Skeletal muscle satellite cell (primary cell): Measurements from ENCODE around the gene USB1. TPM values are rescaled to one million over a fixed set of nuclear protein-coding genes. Genes with fewer than 3 reads are reported as not detected.

Experiments
- H3K27me3 ChIP-seq: 2 replicates; pipeline ENCODE4 v1.7.0; 2013; ENCODE audit warnings: low read length; ENCODE audit not compliant: control insufficient read depth, insufficient read depth
- H3K36me3 ChIP-seq: 2 replicates; pipeline ENCODE4 v1.7.0; 2013; ENCODE audit warnings: mild to moderate bottlenecking, control low read depth, low read length; ENCODE audit not compliant: insufficient read depth
- H3K4me1 ChIP-seq: 2 replicates; pipeline ENCODE4 v1.7.0; 2013; ENCODE audit warnings: low read length; ENCODE audit not compliant: control insufficient read depth, insufficient read depth
- H3K4me2 ChIP-seq: 2 replicates; pipeline ENCODE4 v1.7.0; 2013; ENCODE audit warnings: mild to moderate bottlenecking, low read length
- H3K4me3 ChIP-seq: 2 replicates; pipeline ENCODE4 v1.7.0; 2013; ENCODE audit warnings: low read length
- H3K9ac ChIP-seq: 2 replicates; pipeline ENCODE4 v1.7.0; 2013; ENCODE audit warnings: mild to moderate bottlenecking, low read depth, low read length, moderate library complexity
- H3K9me3 ChIP-seq: replicated peaks from 2 replicates; pipeline ENCODE4 v1.7.0; 2013; ENCODE audit warnings: mild to moderate bottlenecking, control low read depth, low read length
- total RNA-seq: library from RNA; depleted of rRNA; stranded (reverse); fragments of >200 nt; gene quantifications from 2 replicates; pipeline ENCODE4 v1.2.3, GENCODE V29; 2012; rRNA removed

The USB1 gene, protein sequence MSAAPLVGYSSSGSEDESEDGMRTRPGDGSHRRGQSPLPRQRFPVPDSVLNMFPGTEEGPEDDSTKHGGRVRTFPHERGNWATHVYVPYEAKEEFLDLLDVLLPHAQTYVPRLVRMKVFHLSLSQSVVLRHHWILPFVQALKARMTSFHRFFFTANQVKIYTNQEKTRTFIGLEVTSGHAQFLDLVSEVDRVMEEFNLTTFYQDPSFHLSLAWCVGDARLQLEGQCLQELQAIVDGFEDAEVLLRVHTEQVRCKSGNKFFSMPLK
- 31.7 and 37.0 TPM in 2 replicates for total RNA-seq

- Histone ChIP-seq H3K4me1 (peaks cover 37% of the 10 kb centered on the region), H3K27me3 (no peaks in the 10 kb centered on the region), H3K9ac (peak within 1 kb of the TSS; percentile 94), H3K9me3 (no peaks in the 10 kb centered on the region), H3K4me3 (peak within 1 kb of the TSS; percentile 87), H3K36me3 (peaks cover 37% of the 10 kb centered on the region), H3K4me2 (peak within 1 kb of the TSS; percentile 100)
These were observed at the start of gene USB1 for GRCh38 chr16:58000706-58001676. Gene USB1 (plus strand): TSS chr16:58001407. CDS start chr16:58001484, 77 bp downstream.

- no peaks in the 10 kb centered on the region for H3K36me3 ChIP-seq
- peaks cover 31% of the 10 kb centered on the region for H3K27me3 ChIP-seq
- no peak overlapping the region for H3K4me2 ChIP-seq
- H3K4me3 ChIP-seq, result no peak overlapping the region
- H3K4me1 ChIP-seq, result peaks cover 5% of the 10 kb centered on the region
- no peaks in the 10 kb centered on the region for H3K9me3 ChIP-seq
- H3K9ac ChIP-seq, result no peak overlapping the region
These were observed 48.3 kb upstream of the USB1 start for GRCh38 chr16:57952909-57953308.

- peaks cover 28% of the 10 kb centered on the region for H3K27me3 ChIP-seq
- no peak overlapping the region for H3K4me2 ChIP-seq
- no peak overlapping the region for H3K4me3 ChIP-seq
- H3K9me3 ChIP-seq, result no peaks in the 10 kb centered on the region
- H3K4me1 ChIP-seq, result peaks cover 5% of the 10 kb centered on the region
- H3K36me3 ChIP-seq, result no peaks in the 10 kb centered on the region
- H3K9ac ChIP-seq, result no peak overlapping the region
These were observed 47.4 kb upstream of the USB1 start for GRCh38 chr16:57953857-57954256.

DNA sequence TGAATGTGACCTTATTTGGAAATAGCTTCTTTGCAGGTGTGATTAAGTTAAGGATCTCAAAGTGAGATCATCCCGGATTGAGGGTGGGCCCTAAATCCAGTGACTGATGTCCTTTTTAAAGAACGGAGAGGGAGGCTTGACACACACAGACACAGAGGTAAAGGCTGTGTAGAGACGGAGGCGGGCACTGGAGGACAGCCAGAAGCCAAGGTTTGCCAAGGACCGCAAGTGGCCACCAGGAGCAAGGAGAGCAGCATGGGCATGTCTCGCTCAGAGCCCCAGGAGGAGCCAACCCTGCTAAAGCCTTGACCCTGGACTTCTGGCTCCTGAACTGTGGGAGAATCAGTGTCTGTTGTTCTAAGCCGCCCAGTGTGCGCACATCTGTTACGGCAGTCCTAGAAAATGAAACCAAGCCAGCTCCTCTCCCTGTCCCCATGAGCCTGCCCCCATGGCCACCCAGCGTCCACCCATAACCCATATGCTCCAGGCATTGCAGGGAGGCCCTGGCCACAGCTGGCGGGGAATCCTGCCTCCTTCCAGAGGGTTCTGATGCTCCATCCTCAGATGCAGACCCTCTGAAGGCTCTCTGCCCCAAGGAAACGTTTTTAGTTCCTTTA, 45.5 kb upstream of the USB1 start:
- Histone ChIP-seq H3K9ac (no peak overlapping the region), H3K9me3 (no peaks in the 10 kb centered on the region), H3K4me1 (peaks cover 5% of the 10 kb centered on the region), H3K4me2 (peak overlapping the region; percentile 70), H3K4me3 (peak overlapping the region; percentile 17), H3K27me3 (peaks cover 26% of the 10 kb centered on the region), H3K36me3 (no peaks in the 10 kb centered on the region)

DNA sequence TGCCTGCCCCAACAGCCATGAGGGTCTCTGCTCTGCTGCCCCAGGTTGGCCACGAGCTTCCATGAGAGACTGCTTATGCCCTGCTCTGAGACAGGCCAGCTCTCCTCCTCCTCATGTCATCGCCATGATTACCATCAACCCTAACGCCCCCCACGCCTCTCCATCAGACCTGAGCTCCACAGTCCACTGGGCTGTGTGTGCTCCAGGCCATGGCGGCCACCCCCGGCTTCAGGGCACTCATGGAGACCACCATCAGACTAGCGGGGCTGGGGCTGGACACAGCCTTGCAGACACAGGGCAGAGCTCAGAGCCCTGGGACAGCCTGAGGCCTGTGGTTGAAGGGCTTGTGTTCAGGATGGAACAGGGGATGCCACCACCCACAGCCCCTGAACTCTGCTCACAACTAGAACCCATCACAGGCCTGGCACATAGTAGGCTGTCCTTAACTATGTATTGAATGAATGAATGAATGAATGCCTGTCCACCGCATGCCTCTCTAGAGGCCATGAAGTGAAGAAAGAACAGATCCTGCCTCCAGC, 44.9 kb upstream of the USB1 start:
- H3K27me3 ChIP-seq, result peaks cover 27% of the 10 kb centered on the region
- H3K9ac ChIP-seq, result no peak overlapping the region
- peaks cover 5% of the 10 kb centered on the region for H3K4me1 ChIP-seq
- H3K36me3 ChIP-seq, result no peaks in the 10 kb centered on the region
- H3K4me2 ChIP-seq, result no peak overlapping the region
- no peaks in the 10 kb centered on the region for H3K9me3 ChIP-seq
- H3K4me3 ChIP-seq, result no peak overlapping the region

- H3K27me3 ChIP-seq, result peaks cover 30% of the 10 kb centered on the region
- H3K9me3 ChIP-seq, result no peaks in the 10 kb centered on the region
- H3K36me3 ChIP-seq, result no peaks in the 10 kb centered on the region
- H3K4me3 ChIP-seq, result no peak overlapping the region
- H3K4me2 ChIP-seq, result no peak overlapping the region
- H3K9ac ChIP-seq, result no peak overlapping the region
- peaks cover 5% of the 10 kb centered on the region for H3K4me1 ChIP-seq
These were observed 44.1 kb upstream of the USB1 start for GRCh38 chr16:57956924-57957672.

- no peaks in the 10 kb centered on the region for H3K36me3 ChIP-seq
- H3K4me3 ChIP-seq, result no peak overlapping the region
- peaks cover 38% of the 10 kb centered on the region for H3K27me3 ChIP-seq
- H3K9me3 ChIP-seq, result no peaks in the 10 kb centered on the region
- H3K4me1 ChIP-seq, result peaks cover 5% of the 10 kb centered on the region
- H3K4me2 ChIP-seq, result no peak overlapping the region
- no peak overlapping the region for H3K9ac ChIP-seq
These were observed 43.4 kb upstream of the USB1 start for GRCh38 chr16:57957673-57958392.

- H3K4me2 ChIP-seq, result no peak overlapping the region
- peaks cover 5% of the 10 kb centered on the region for H3K4me1 ChIP-seq
- peaks cover 45% of the 10 kb centered on the region for H3K27me3 ChIP-seq
- no peaks in the 10 kb centered on the region for H3K36me3 ChIP-seq
- H3K9ac ChIP-seq, result no peak overlapping the region
- no peaks in the 10 kb centered on the region for H3K9me3 ChIP-seq
- no peak overlapping the region for H3K4me3 ChIP-seq
These were observed 42.7 kb upstream of the USB1 start for GRCh38 chr16:57958544-57958943.

GRCh38 chr16:57959121-57959520, 42.1 kb upstream of the USB1 start:
- Histone ChIP-seq H3K4me2 (no peak overlapping the region), H3K9ac (no peak overlapping the region), H3K36me3 (no peaks in the 10 kb centered on the region), H3K4me3 (no peak overlapping the region), H3K4me1 (peaks cover 5% of the 10 kb centered on the region), H3K9me3 (no peaks in the 10 kb centered on the region), H3K27me3 (peaks cover 41% of the 10 kb centered on the region)

DNA sequence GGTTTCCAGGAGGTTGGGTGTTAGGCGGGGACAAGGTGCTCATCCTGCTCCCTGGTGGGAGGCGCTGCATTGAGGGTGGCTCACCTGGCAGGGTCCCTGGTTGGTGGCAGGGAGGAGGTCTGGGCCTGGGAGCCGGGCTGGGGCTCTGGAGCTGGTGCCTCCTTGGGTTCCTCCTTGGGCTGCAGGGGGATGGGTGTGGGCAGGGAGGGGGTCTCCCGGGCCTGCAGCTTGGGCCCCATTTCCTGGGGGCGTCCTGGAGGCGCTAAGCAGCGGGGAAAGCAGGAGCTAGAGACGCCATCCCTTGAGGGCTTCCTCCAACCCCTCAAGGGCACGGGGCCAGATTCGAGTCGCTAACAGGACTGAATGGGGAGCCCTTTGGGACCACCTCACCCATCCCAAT, 41.4 kb upstream of the USB1 start:
- peaks cover 39% of the 10 kb centered on the region for H3K27me3 ChIP-seq
- H3K9me3 ChIP-seq, result no peaks in the 10 kb centered on the region
- no peak overlapping the region for H3K4me3 ChIP-seq
- H3K4me1 ChIP-seq, result peaks cover 5% of the 10 kb centered on the region
- no peak overlapping the region for H3K9ac ChIP-seq
- H3K4me2 ChIP-seq, result no peak overlapping the region
- no peaks in the 10 kb centered on the region for H3K36me3 ChIP-seq
